OCI-LY7 (cell line): ENCODE results near the gene KCNQ4. TPM values are rescaled to one million over a fixed set of nuclear protein-coding genes. Genes with fewer than 3 reads are reported as not detected.

Source experiments
- BruUV-seq: library from RNA; stranded (reverse); fragments of 400-500 nt; replicated peaks from 2 replicates; lab custom pipeline; 2021; lab: Mats Ljungman, UMichigan
- CTCF ChIA-PET: fragments of 300-600 bp; sonication (Branson Sonifier 250); formaldehyde crosslinking; loops from one replicate; lab custom pipeline; 2022; ENCODE audit warnings: antibody characterized with exemption; ENCODE audit not compliant: unreplicated experiment; lab: Charles Lee
- POLR2A ChIA-PET: fragments of 300-600 bp; sonication (Branson Sonifier 250); formaldehyde crosslinking; loops from one replicate; lab custom pipeline; 2022; ENCODE audit warnings: antibody characterized with exemption; lab: Charles Lee
- DNase-seq: peaks from one replicate; pipeline ENCODE4 v3.0.0-alpha.2; 2015; ENCODE audit warnings: low spot score
- H2AFZ ChIP-seq: fragments of 200-600 bp; sonication (generic), shearing (Covaris generic); 2 replicates; pipeline ENCODE4 v1.6.1; 2014; ENCODE audit warnings: mild to moderate bottlenecking, antibody characterized with exemption, low read length, moderate library complexity
- H3K27ac ChIP-seq: fragments of 200-600 bp; sonication (generic); 2 replicates; pipeline ENCODE4 v1.5.1; 2014; ENCODE audit warnings: mixed run types, low read depth, mild to moderate bottlenecking, moderate library complexity, low read length, inconsistent platforms; ENCODE audit not compliant: poor library complexity, severe bottlenecking
- H3K36me3 ChIP-seq: fragments of 200-600 bp; sonication (generic); 2 replicates; pipeline ENCODE4 v1.6.1; 2014; ENCODE audit warnings: mild to moderate bottlenecking, antibody characterized with exemption, low read length, moderate library complexity, mixed read lengths; ENCODE audit not compliant: insufficient read depth
- H3K4me1 ChIP-seq: fragments of 200-600 bp; sonication (generic); 2 replicates; pipeline ENCODE4 v1.5.1; 2014; ENCODE audit warnings: mild to moderate bottlenecking, low read length; ENCODE audit not compliant: insufficient read depth, poor library complexity, severe bottlenecking
- H3K4me2 ChIP-seq: fragments of 200-600 bp; sonication (generic); 2 replicates; pipeline ENCODE4 v1.6.1; 2014; ENCODE audit warnings: mild to moderate bottlenecking, low read length
- H3K4me3 ChIP-seq: fragments of 200-600 bp; sonication (generic); 2 replicates; pipeline ENCODE4 v1.5.1; 2014; ENCODE audit warnings: mild to moderate bottlenecking, low read depth, low read length; ENCODE audit not compliant: poor library complexity, severe bottlenecking
- H3K79me2 ChIP-seq: fragments of 200-600 bp; sonication (generic); 2 replicates; pipeline ENCODE4 v1.6.1; 2016; ENCODE audit warnings: low read depth, mild to moderate bottlenecking, low read length, moderate library complexity, mixed read lengths; ENCODE audit not compliant: insufficient read depth
- H3K9me2 ChIP-seq: fragments of 200-600 bp; sonication (generic); 2 replicates; pipeline ENCODE4 v1.6.1; 2016; ENCODE audit warnings: mild to moderate bottlenecking, low read length, mixed read lengths; ENCODE audit not compliant: insufficient read depth
- H3K9me3 ChIP-seq: fragments of 200-600 bp; sonication (generic); 2 replicates; pipeline ENCODE4 v1.6.1; 2014; ENCODE audit warnings: mild to moderate bottlenecking, mixed run types, low read length, mixed read lengths
- H4K20me1 ChIP-seq: fragments of 200-600 bp; sonication (generic); 2 replicates; pipeline ENCODE4 v1.6.1; 2014; ENCODE audit warnings: mild to moderate bottlenecking, antibody characterized with exemption, low read length, moderate library complexity, mixed read lengths; ENCODE audit not compliant: insufficient read depth
- CTCF ChIP-seq: fragments of 200-600 bp; sonication (generic); conservative IDR thresholded peaks from 2 replicates; pipeline ENCODE4 v1.5.1; 2014; ENCODE audit warnings: mild to moderate bottlenecking, antibody characterized with exemption, low read length, moderate library complexity, mixed read lengths
- EZH2phosphoT487 ChIP-seq: fragments of 200-600 bp; sonication (generic); IDR thresholded peaks from 2 replicates; pipeline ENCODE4 v1.6.1; 2018; ENCODE audit warnings: low read depth, borderline replicate concordance, mild to moderate bottlenecking, mixed run types, antibody characterized with exemption, low read length, moderate library complexity, mixed read lengths
- intact Hi-C: fragments of 100-400 bp; cut with micrococcal nuclease; formaldehyde crosslinking; loops from one replicate; pipeline ENCODE4 v1.10.0; 2022; ENCODE audit not compliant: unreplicated experiment
- total RNA-seq, 2 experiments: library from RNA; depleted of rRNA in 1 of 2; stranded (reverse); fragments of >200 nt in 1 of 2; shearing (Covaris generic) in 1 of 2; gene quantifications; 2 replicates each; pipeline ENCODE4 v1.2.3, GENCODE V29; 2014 to 2022

The KCNQ4 gene
- total RNA-seq, 2 experiments from 2014 or later = 0.16 to 0.49 TPM

- H3K4me2 ChIP-seq = no peak overlapping the region
- no peaks in the 10 kb centered on the region for H3K79me2 ChIP-seq
- H4K20me1 ChIP-seq = no peaks in the 10 kb centered on the region
- H3K4me1 ChIP-seq = peaks cover 11% of the 10 kb centered on the region
- no peaks in the 10 kb centered on the region for H3K9me3 ChIP-seq
- no peak overlapping the region for H3K27ac ChIP-seq
- POLR2A ChIA-PET = no interaction called here
- no peak for TF ChIP-seq CTCF
- TF ChIP-seq EZH2phosphoT487 = no peak
- no peaks in the 10 kb centered on the region for H3K36me3 ChIP-seq
- H2AFZ ChIP-seq = no peak overlapping the region
- H3K9me2 ChIP-seq = no peaks in the 10 kb centered on the region
- DNase-seq = no peak
- BruUV-seq = no TSS peak
- CTCF ChIA-PET = no interaction called here
- intact Hi-C loops = no loop called here
- H3K4me3 ChIP-seq = no peak overlapping the region
Observed at GRCh38 chr1:40842691-40843090, 59.1 kb downstream of the KCNQ4 start.

GRCh38 chr1:40844079-40844478 lies 60.5 kb downstream of the KCNQ4 start:
- peaks cover 14% of the 10 kb centered on the region for H3K4me1 ChIP-seq
- H3K36me3 ChIP-seq = no peaks in the 10 kb centered on the region
- POLR2A ChIA-PET = no interaction called here
- no peaks in the 10 kb centered on the region for H4K20me1 ChIP-seq
- no peaks in the 10 kb centered on the region for H3K9me3 ChIP-seq
- H2AFZ ChIP-seq = no peak overlapping the region
- DNase-seq = peak; percentile 50
- TF ChIP-seq CTCF (no peak), EZH2phosphoT487 (no peak)
- BruUV-seq = no TSS peak
- no peak overlapping the region for H3K4me2 ChIP-seq
- H3K27ac ChIP-seq = no peak overlapping the region
- H3K79me2 ChIP-seq = no peaks in the 10 kb centered on the region
- H3K9me2 ChIP-seq = no peaks in the 10 kb centered on the region
- intact Hi-C loops = no loop called here
- CTCF ChIA-PET = no interaction called here
- H3K4me3 ChIP-seq = no peak overlapping the region
